CD14-positive monocyte (primary cell): ENCODE results near the gene OR5B3. TPM values are rescaled to one million over a fixed set of nuclear protein-coding genes. Genes with fewer than 3 reads are reported as not detected.

Experiments used
- DNase-seq, 3 donors: peaks; one replicate each; pipeline ENCODE4 v3.0.0-alpha.2; 2011 to 2022
- H2AFZ ChIP-seq: 2 replicates; pipeline ENCODE4 v1.6.0; 2012; ENCODE audit warnings: mild to moderate bottlenecking, low read depth, low read length, inconsistent platforms; ENCODE audit not compliant: insufficient read depth, poor library complexity, severe bottlenecking
- H3K27ac ChIP-seq, 2 donors: 1 replicate in 1 of 2; 2 replicates in 1 of 2; pipeline ENCODE4 v1.5.1; 2012 to 2013; ENCODE audit warnings: low read length in 2 of 2, control low read depth in 1 of 2, inconsistent platforms in 1 of 2, low read depth in 1 of 2, mild to moderate bottlenecking in 1 of 2
- H3K27me3 ChIP-seq, 2 donors: one replicate each; pipeline versions ENCODE4 v1.6.0 to v1.6.1; 2011 to 2013; ENCODE audit warnings: low read length in 2 of 2; ENCODE audit not compliant: control insufficient read depth in 2 of 2, insufficient read depth in 2 of 2
- H3K36me3 ChIP-seq, 2 donors: replicated peaks in 1 of 2; 1 replicate in 1 of 2; 2 replicates in 1 of 2; pipeline versions ENCODE4 v1.5.1 to v1.6.1; 2012 to 2013; ENCODE audit warnings: low read length in 2 of 2, control low read depth in 1 of 2, inconsistent platforms in 1 of 2, mild to moderate bottlenecking in 1 of 2; ENCODE audit not compliant: insufficient read depth in 2 of 2, control insufficient read depth in 1 of 2
- H3K4me1 ChIP-seq, 2 donors: 1 replicate in 1 of 2; 2 replicates in 1 of 2; pipeline versions ENCODE4 v1.5.1 to v1.6.1; 2012 to 2013; ENCODE audit warnings: low read length in 2 of 2, control low read depth in 1 of 2, inconsistent platforms in 1 of 2, mild to moderate bottlenecking in 1 of 2, moderate library complexity in 1 of 2; ENCODE audit not compliant: insufficient read depth in 2 of 2, control insufficient read depth in 1 of 2
- H3K4me2 ChIP-seq: replicated peaks from 2 replicates; pipeline ENCODE3; 2012; ENCODE audit warnings: low read length, moderate library complexity, mild to moderate bottlenecking; ENCODE audit not compliant: poor library complexity, severe bottlenecking; ENCODE audit errors: extremely low read depth
- H3K4me3 ChIP-seq, 3 experiments: fragments of 200-600 bp in 1 of 3; sonication (generic) in 1 of 3; replicated peaks in 1 of 3; 1 replicate in 2 of 3; 2 replicates in 1 of 3; pipeline ENCODE4 v1.5.1; 2011 to 2013; ENCODE audit warnings: low read length in 3 of 3, mild to moderate bottlenecking in 3 of 3, control low read depth in 2 of 3, low read depth in 2 of 3, inconsistent platforms in 1 of 3, moderate library complexity in 1 of 3
- H3K79me2 ChIP-seq: 2 replicates; pipeline ENCODE4 v1.6.0; 2012; ENCODE audit warnings: mild to moderate bottlenecking, control low read depth, inconsistent platforms, low read length, moderate library complexity; ENCODE audit not compliant: insufficient read depth
- H3K9ac ChIP-seq: 2 replicates; pipeline ENCODE4 v1.6.0; 2017; ENCODE audit warnings: low read length, mild to moderate bottlenecking; ENCODE audit not compliant: insufficient read depth, poor library complexity, severe bottlenecking
- H3K9me3 ChIP-seq, 2 donors: replicated peaks in 1 of 2; 1 replicate in 1 of 2; 2 replicates in 1 of 2; pipeline versions ENCODE4 v1.5.1 to v1.6.1; 2012 to 2013; ENCODE audit warnings: low read length in 2 of 2, control low read depth in 1 of 2; ENCODE audit not compliant: control insufficient read depth in 1 of 2, insufficient read depth in 1 of 2
- H4K20me1 ChIP-seq: 2 replicates; pipeline ENCODE4 v1.6.0; 2012; ENCODE audit warnings: mild to moderate bottlenecking, low read length, control low read depth, moderate library complexity; ENCODE audit not compliant: insufficient read depth
- H3K27ac Mint-ChIP-seq, 7 donors: one replicate each; pipeline ENCODE4 v1.8.0; 2020; ENCODE audit warnings: mild to moderate bottlenecking in 7 of 7, mixed read lengths in 7 of 7, moderate library complexity in 6 of 7, inconsistent platforms in 2 of 7
- H3K27me3 Mint-ChIP-seq, 3 donors: one replicate each; pipeline ENCODE4 v1.8.0; 2021 to 2022; ENCODE audit warnings: low read depth in 3 of 3, mild to moderate bottlenecking in 3 of 3, mixed read lengths in 3 of 3, moderate library complexity in 3 of 3, inconsistent platforms in 1 of 3
- H3K36me3 Mint-ChIP-seq, 2 donors: one replicate each; pipeline ENCODE4 v1.8.0; 2020; ENCODE audit warnings: mixed read lengths in 2 of 2, inconsistent platforms in 1 of 2, mild to moderate bottlenecking in 1 of 2
- H3K4me1 Mint-ChIP-seq: one replicate; pipeline ENCODE4 v1.8.0; 2020; ENCODE audit warnings: mild to moderate bottlenecking, mixed read lengths
- H3K4me3 Mint-ChIP-seq, 2 donors: one replicate each; pipeline ENCODE4 v1.8.0; 2020; ENCODE audit warnings: mild to moderate bottlenecking in 2 of 2, mixed read lengths in 2 of 2, moderate library complexity in 1 of 2
- H3K9me3 Mint-ChIP-seq, 7 donors: one replicate each; pipeline ENCODE4 v1.8.0; 2020 to 2022; ENCODE audit warnings: mixed read lengths in 7 of 7, mild to moderate bottlenecking in 6 of 7, moderate library complexity in 6 of 7, inconsistent platforms in 2 of 7
- CTCF ChIP-seq: fragments of 200-600 bp; IDR thresholded peaks from one replicate; pipeline ENCODE4 v1.8.0; 2022; ENCODE audit warnings: antibody characterized with exemption, mild to moderate bottlenecking
- WGBS: methylation state at CpG from one replicate; pipeline ENCODE4 v1.1.5; 2013; ENCODE audit warnings: missing lambda C conversion rate; ENCODE audit not compliant: insufficient coverage; 5-methylcytosine and 5-hydroxymethylcytosine counted together
- intact Hi-C, 2 donors: fragments of 100-400 bp; cut with micrococcal nuclease; formaldehyde crosslinking; loops; one replicate each; pipeline versions ENCODE4 v1.15.0 to v1.15.1; 2023
- polyA plus RNA-seq, 3 donors: library from polyadenylated mRNA; depleted of rRNA in 1 of 3; unstranded in 2 of 3; stranded (reverse) in 1 of 3; fragments of 300-500 nt in 2 of 3; fragments of >200 nt in 1 of 3; fragmentation: Illumina TruSeq in 2 of 3; gene quantifications; 1 replicate in 2 of 3; 2 replicates in 1 of 3; pipeline ENCODE4 v1.2.3, GENCODE V29; 2012 to 2021

The OR5B3 gene
- polyA plus RNA-seq, 3 donors: not detected

- H3K27me3 ChIP-seq: no peaks in the 10 kb centered on the region
- H3K4me2 ChIP-seq: no peak overlapping the region
- no peak overlapping the region for H2AFZ ChIP-seq
- H3K36me3 Mint-ChIP-seq: no peaks in the 10 kb centered on the region
- H3K27ac Mint-ChIP-seq: no peak overlapping the region
- WGBS: no CpG with 5 or more reads among the region's 3 CpGs
- H3K4me3 Mint-ChIP-seq: no peak overlapping the region
- H3K9ac ChIP-seq: no peak overlapping the region
- no peaks in the 10 kb centered on the region for H3K36me3 ChIP-seq
- no peaks in the 10 kb centered on the region for H3K4me1 Mint-ChIP-seq
- H3K9me3 ChIP-seq: no peaks in the 10 kb centered on the region
- no peak overlapping the region for H3K4me3 ChIP-seq
- peaks cover 1 to 4% (median 2%) of the 10 kb centered on the region in 3 donors for H3K27me3 Mint-ChIP-seq
- H3K79me2 ChIP-seq: no peaks in the 10 kb centered on the region
- intact Hi-C loops: no loop called here
- peaks cover 0 to 4% (median 0%) of the 10 kb centered on the region in 7 donors for H3K9me3 Mint-ChIP-seq
- no peak overlapping the region for H3K27ac ChIP-seq
- no peaks in the 10 kb centered on the region for H4K20me1 ChIP-seq
- TF ChIP-seq CTCF: no peak
- no peaks in the 10 kb centered on the region for H3K4me1 ChIP-seq
- DNase-seq: no peak
These were observed 27.5 kb upstream of the OR5B3 start for GRCh38 chr11:58434217-58434616.

- Histone ChIP-seq H3K27ac (no peak overlapping the region), H3K36me3 (no peaks in the 10 kb centered on the region), H3K27me3 (no peaks in the 10 kb centered on the region), H2AFZ (no peak overlapping the region), H3K4me1 (no peaks in the 10 kb centered on the region), H3K4me3 (no peak overlapping the region), H3K9me3 (no peaks in the 10 kb centered on the region), H3K9ac (no peak overlapping the region), H3K4me2 (no peak overlapping the region), H3K79me2 (no peaks in the 10 kb centered on the region), H4K20me1 (no peaks in the 10 kb centered on the region)
- WGBS: no CpG with 5 or more reads among the region's 3 CpGs
- TF ChIP-seq CTCF: no peak
- Mint-ChIP-seq H3K27ac (no peak overlapping the region), H3K36me3 (no peaks in the 10 kb centered on the region), H3K4me3 (no peak overlapping the region), H3K4me1 (no peaks in the 10 kb centered on the region), H3K27me3 (peaks cover 1 to 4% (median 2%) of the 10 kb centered on the region in 3 donors), H3K9me3 (peaks cover 0 to 4% (median 2%) of the 10 kb centered on the region in 7 donors)
- DNase-seq: no peak
- intact Hi-C loops: no loop called here
These were observed 27.0 kb upstream of the OR5B3 start for GRCh38 chr11:58433638-58434203.
